Endothelial cell of umbilical vein (primary cell): Measurements from ENCODE around the gene CPD. TPM values are rescaled to one million over a fixed set of nuclear protein-coding genes. Genes with fewer than 3 reads are reported as not detected.

ENCODE experiments used
- BruUV-seq: library from RNA; stranded (reverse); fragments of 400-500 nt; replicated peaks from 2 replicates; lab custom pipeline; 2021; lab: Mats Ljungman, UMichigan
- CTCF ChIA-PET: fragments of 300-600, 350-600 bp; sonication (Branson Sonifier 250); formaldehyde crosslinking; loops from one replicate; lab custom pipeline; 2021; ENCODE audit warnings: antibody characterized with exemption, inconsistent platforms; lab: Charles Lee
- POLR2A ChIA-PET: fragments of 300-600, 350-600 bp; sonication (Branson Sonifier 250); formaldehyde crosslinking; loops from one replicate; lab custom pipeline; 2021; ENCODE audit warnings: antibody characterized with exemption, inconsistent platforms; lab: Charles Lee
- DNase-seq: peaks from one replicate; pipeline ENCODE4 v3.0.0-alpha.2; 2011; ENCODE audit warnings: low read depth, low spot score
- FAIRE-seq: peaks from 2 replicates; lab custom pipeline; 2011; peaks lifted over from hg19 to GRCh38; lab: Jason Lieb, UNC
- H2AFZ ChIP-seq: 2 replicates; pipeline ENCODE4 v1.6.0; 2012; ENCODE audit warnings: low read depth, low read length, control low read depth, inconsistent platforms
- H3K27ac ChIP-seq: 2 replicates; pipeline ENCODE4 v1.5.1; 2011; ENCODE audit warnings: low read depth, mild to moderate bottlenecking, control low read depth, low read length, moderate library complexity; ENCODE audit not compliant: insufficient read depth
- H3K27me3 ChIP-seq, 2 experiments: 2 replicates each; pipeline versions ENCODE4 v1.6.0 to v1.6.1; 2011; ENCODE audit warnings: low read length in 2 of 2, mixed read lengths in 1 of 2; ENCODE audit not compliant: control insufficient read depth in 2 of 2, insufficient read depth in 2 of 2
- H3K36me3 ChIP-seq, 2 experiments: 2 replicates in 1 of 2; 3 replicates in 1 of 2; pipeline ENCODE4 v1.5.1; 2011; ENCODE audit warnings: low read length in 2 of 2, mild to moderate bottlenecking in 1 of 2, moderate library complexity in 1 of 2; ENCODE audit not compliant: control insufficient read depth in 2 of 2, insufficient read depth in 2 of 2; ENCODE audit errors: extremely low read depth in 1 of 2
- H3K4me1 ChIP-seq: 3 replicates; pipeline ENCODE4 v1.5.1; 2011; ENCODE audit warnings: mild to moderate bottlenecking, low read length; ENCODE audit not compliant: control insufficient read depth, insufficient read depth; ENCODE audit errors: extremely low read depth
- H3K4me2 ChIP-seq: 2 replicates; pipeline ENCODE4 v1.6.1; 2011; ENCODE audit warnings: low read length, control low read depth, mixed read lengths; ENCODE audit not compliant: insufficient read depth
- H3K4me3 ChIP-seq, 3 experiments: fragments of 200-600 bp in 1 of 3; sonication (generic), shearing (Covaris generic) in 1 of 3; replicated peaks in 1 of 3; 2 replicates each; pipeline ENCODE4 v1.5.1; 2011 to 2016; ENCODE audit warnings: control low read depth in 3 of 3, low read length in 3 of 3, mild to moderate bottlenecking in 2 of 3, inconsistent platforms in 1 of 3, low read depth in 1 of 3, moderate library complexity in 1 of 3; ENCODE audit not compliant: insufficient read depth in 1 of 3
- H3K79me2 ChIP-seq: 2 replicates; pipeline ENCODE4 v1.6.0; 2012; ENCODE audit warnings: low read length, inconsistent platforms; ENCODE audit not compliant: control insufficient read depth, insufficient read depth
- H3K9ac ChIP-seq: replicated peaks from 2 replicates; pipeline ENCODE3; 2011; ENCODE audit warnings: low read length, control low read depth; ENCODE audit not compliant: insufficient read depth; ENCODE audit errors: extremely low read depth
- H3K9me1 ChIP-seq: replicated peaks from 3 replicates; pipeline ENCODE4 v1.6.0; 2011; ENCODE audit warnings: mild to moderate bottlenecking, low read length; ENCODE audit not compliant: control insufficient read depth, insufficient read depth; ENCODE audit errors: extremely low read depth
- H3K9me3 ChIP-seq: replicated peaks from 2 replicates; pipeline ENCODE4 v1.5.1; 2012; ENCODE audit warnings: low read length, inconsistent platforms; ENCODE audit not compliant: control insufficient read depth, insufficient read depth
- H4K20me1 ChIP-seq: replicated peaks from 2 replicates; pipeline ENCODE3; 2011; ENCODE audit warnings: mild to moderate bottlenecking, low read length; ENCODE audit not compliant: control insufficient read depth, insufficient read depth; ENCODE audit errors: extremely low read depth
- EZH2 ChIP-seq: IDR thresholded peaks from 2 replicates; pipeline ENCODE4 v1.6.1; 2012; ENCODE audit warnings: borderline replicate concordance, low read depth, mild to moderate bottlenecking, moderate library complexity, low read length, inconsistent platforms; ENCODE audit not compliant: severe bottlenecking
- FOS ChIP-seq: IDR thresholded peaks from 2 replicates; pipeline ENCODE4 v1.6.1; 2011; ENCODE audit warnings: mild to moderate bottlenecking, low read length, moderate library complexity, borderline replicate concordance; ENCODE audit not compliant: insufficient read depth
- GATA2 ChIP-seq: IDR thresholded peaks from 2 replicates; pipeline ENCODE4 v1.7.0; 2011; ENCODE audit warnings: low read depth, mild to moderate bottlenecking, moderate library complexity, mixed read lengths, low read length; ENCODE audit not compliant: insufficient read length, insufficient read depth
- JUN ChIP-seq: IDR thresholded peaks from 2 replicates; pipeline ENCODE4 v1.6.1; 2011; ENCODE audit warnings: borderline replicate concordance, low read depth; ENCODE audit not compliant: insufficient read length, insufficient read depth
- MYC ChIP-seq: IDR thresholded peaks from one replicate; pipeline ENCODE4 v1.6.1; 2011; ENCODE audit warnings: mild to moderate bottlenecking, low read depth, low read length
- POLR2A ChIP-seq: IDR thresholded peaks from 2 replicates; pipeline ENCODE4 v1.6.1; 2012; ENCODE audit warnings: low read depth, mild to moderate bottlenecking, control low read depth, low read length
- POLR2AphosphoS5 ChIP-seq: IDR thresholded peaks from 2 replicates; pipeline ENCODE4 v1.6.1; 2012; ENCODE audit warnings: low read depth, mild to moderate bottlenecking, control low read depth, low read length, moderate library complexity; ENCODE audit not compliant: insufficient read depth
- dilution Hi-C: fragments of 300-500 bp; cut with MboI; formaldehyde crosslinking; loops from one replicate; pipeline ENCODE4 v1.15.0; 2019; ENCODE audit warnings: low sequenced_read_pairs; ENCODE audit not compliant: extremely low pct_ligation_motif_present
- intact Hi-C: fragments of 100-400 bp; cut with micrococcal nuclease; formaldehyde crosslinking; loops from one replicate; pipeline ENCODE4 v1.10.0; 2022
- polyA plus RNA-seq, 4 experiments: library from polyadenylated mRNA; depleted of rRNA in 3 of 4; stranded (reverse) in 3 of 4; unstranded in 1 of 4; fragments of >200 nt; gene quantifications; 2 replicates each; pipeline versions ENCODE4 v1.2.1 to v1.2.3, GENCODE V29; 2011 to 2012; ENCODE audit warnings: missing spikeins in 1 of 4
- total RNA-seq: library from RNA; stranded (reverse); gene quantifications from 2 replicates; pipeline ENCODE4 v1.2.3, GENCODE V29; 2021
- TF ChIP-seq, protein P1 (sequence below): IDR thresholded peaks from 2 replicates; pipeline ENCODE4 v1.6.1; 2011; ENCODE audit not compliant: insufficient read depth, insufficient read length
- TF ChIP-seq, protein P2 (sequence below), 2 donors: IDR thresholded peaks; 1 replicate in 1 of 2; 2 replicates in 1 of 2; pipeline ENCODE4 v1.5.1; 2011; ENCODE audit warnings: low read length in 2 of 2, mild to moderate bottlenecking in 2 of 2, moderate library complexity in 2 of 2, control low read depth in 1 of 2, inconsistent platforms in 1 of 2, low read depth in 1 of 2; ENCODE audit not compliant: insufficient read depth in 1 of 2; ENCODE audit errors: extremely low read depth in 1 of 2

The CPD gene
- total and polyA plus RNA-seq, 2 donors (not counting 3 experiments of a cell fraction or from before 2014, with no cell fraction given), result 18.3 to 63.6 TPM

DNA sequence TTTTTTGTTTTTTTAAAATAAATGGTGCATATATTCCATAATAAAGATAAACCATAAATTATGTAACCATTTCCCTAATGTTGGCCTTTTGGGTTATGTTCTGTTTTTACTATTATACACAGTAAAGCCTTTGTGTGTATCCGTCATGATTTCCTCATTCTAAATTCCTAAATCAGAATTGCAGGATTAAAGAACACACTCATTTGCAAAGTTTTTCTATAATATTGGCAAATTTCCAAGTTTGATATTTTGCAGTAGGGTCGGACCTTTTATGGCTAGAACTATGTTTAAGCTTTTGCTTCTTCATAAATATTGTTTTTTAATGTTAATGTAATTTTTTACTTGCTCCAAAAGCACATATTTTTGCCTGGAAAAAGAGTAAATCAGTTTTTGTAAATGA is 115.1 kb downstream of the CPD start:
- BruUV-seq, result no TSS peak
- Histone ChIP-seq H3K4me3 (no peak overlapping the region), H3K4me2 (no peak overlapping the region), H2AFZ (no peak overlapping the region), H3K9ac (no peak overlapping the region), H3K79me2 (no peaks in the 10 kb centered on the region), H3K36me3 (peaks cover 13 to 24% of the 10 kb centered on the region in 2 experiments), H3K4me1 (no peaks in the 10 kb centered on the region), H3K9me3 (no peaks in the 10 kb centered on the region), H3K27ac (no peak overlapping the region), H4K20me1 (no peaks in the 10 kb centered on the region), H3K27me3 (no peaks in the 10 kb centered on the region), H3K9me1 (no peaks in the 10 kb centered on the region)
- ChIA-PET POLR2A (no interaction called here), CTCF (interaction anchor here (0.9 to 1.2 kb wide), 3 partner anchors 16 to 106 kb away, joined by 3 to 7 read pairs (median 3); partner anchors contain the start of gene GOSR1)
- no peak for FAIRE-seq
- TF ChIP-seq POLR2AphosphoS5 (no peak), GATA2 (no peak), POLR2A (no peak), MYC (no peak), EZH2 (no peak), JUN (no peak), FOS (no peak)
- TF ChIP-seq, protein P1, sequence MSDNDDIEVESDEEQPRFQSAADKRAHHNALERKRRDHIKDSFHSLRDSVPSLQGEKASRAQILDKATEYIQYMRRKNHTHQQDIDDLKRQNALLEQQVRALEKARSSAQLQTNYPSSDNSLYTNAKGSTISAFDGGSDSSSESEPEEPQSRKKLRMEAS, result no peak
- TF ChIP-seq, protein P2, sequence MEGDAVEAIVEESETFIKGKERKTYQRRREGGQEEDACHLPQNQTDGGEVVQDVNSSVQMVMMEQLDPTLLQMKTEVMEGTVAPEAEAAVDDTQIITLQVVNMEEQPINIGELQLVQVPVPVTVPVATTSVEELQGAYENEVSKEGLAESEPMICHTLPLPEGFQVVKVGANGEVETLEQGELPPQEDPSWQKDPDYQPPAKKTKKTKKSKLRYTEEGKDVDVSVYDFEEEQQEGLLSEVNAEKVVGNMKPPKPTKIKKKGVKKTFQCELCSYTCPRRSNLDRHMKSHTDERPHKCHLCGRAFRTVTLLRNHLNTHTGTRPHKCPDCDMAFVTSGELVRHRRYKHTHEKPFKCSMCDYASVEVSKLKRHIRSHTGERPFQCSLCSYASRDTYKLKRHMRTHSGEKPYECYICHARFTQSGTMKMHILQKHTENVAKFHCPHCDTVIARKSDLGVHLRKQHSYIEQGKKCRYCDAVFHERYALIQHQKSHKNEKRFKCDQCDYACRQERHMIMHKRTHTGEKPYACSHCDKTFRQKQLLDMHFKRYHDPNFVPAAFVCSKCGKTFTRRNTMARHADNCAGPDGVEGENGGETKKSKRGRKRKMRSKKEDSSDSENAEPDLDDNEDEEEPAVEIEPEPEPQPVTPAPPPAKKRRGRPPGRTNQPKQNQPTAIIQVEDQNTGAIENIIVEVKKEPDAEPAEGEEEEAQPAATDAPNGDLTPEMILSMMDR (IDR thresholded peaks at IDR 0.05; ENCODE audit: extremely low read depth in 1 of 2, insufficient read depth in 1 of 2, low read depth in 1 of 2, low read length in 2 of 2), result no peak
- intact Hi-C loops (no loop called here), dilution Hi-C loops (no loop called here)
- DNase-seq, result no peak
